ENCODE measurements around the gene GLI3. TPM values are rescaled to one million over a fixed set of nuclear protein-coding genes. Genes with fewer than 3 reads are reported as not detected.

Gene GLI3
- total RNA-seq, 1 experiment from 2014 or later, result 45.0 TPM

- H3K9me3 ChIP-seq (ENCODE audit: control insufficient read depth, low read depth, low read length), result no peaks in the 10 kb centered on the region
- Mint-ChIP-seq H3K4me1 (peaks cover 71 to 72% of the 10 kb centered on the region in 2 experiments), H3K36me3 (ENCODE audit: insufficient read depth in 1 of 3, low read depth in 3 of 3) (peaks cover 0 to 19% (median 8%) of the 10 kb centered on the region in 3 experiments; a peak in 6 of 7 replicates), H3K27ac (peak overlapping the region in 1 of 3 experiments; percentile 92; a peak in 1 of 7 replicates), H3K9me3 (no peaks in the 10 kb centered on the region), H3K4me3 (no peak overlapping the region), H3K27me3 (ENCODE audit: low read depth) (no peaks in the 10 kb centered on the region)
- H3K56ac ChIP-seq (ENCODE audit: insufficient read length, low read depth, low read length), result no peak overlapping the region
- H4K8ac ChIP-seq (replicated peaks; ENCODE audit: insufficient read length, low read depth, low read length), result no peak overlapping the region
- H3K79me1 ChIP-seq (ENCODE audit: insufficient read depth, low read depth, low read length, poor library complexity, severe bottlenecking), result no peaks in the 10 kb centered on the region
- H3K23ac ChIP-seq (ENCODE audit: insufficient read length, low read depth, low read length), result no peak overlapping the region
- DNase-seq, result no peak
- H3T11ph ChIP-seq (ENCODE audit: low read length), result no peak overlapping the region
- no peaks in the 10 kb centered on the region for H3K79me2 ChIP-seq (ENCODE audit: insufficient read depth, low read length)
- no peak overlapping the region for H3K4ac ChIP-seq (ENCODE audit: low read depth, low read length)
- no peak overlapping the region for H3K18ac ChIP-seq (ENCODE audit: insufficient read length, low read depth, low read length)
- H2BK5ac ChIP-seq (ENCODE audit: insufficient read length, low read length), result no peak overlapping the region
- no peaks in the 10 kb centered on the region for H3K27me3 ChIP-seq (ENCODE audit: insufficient read depth, low read length)
- no peak overlapping the region for H2AK5ac ChIP-seq (ENCODE audit: insufficient read length, low read length)
- H3K14ac ChIP-seq (ENCODE audit: insufficient read depth, low read length), result no peak overlapping the region
- TF ChIP-seq CTCF (conservative IDR thresholded peaks at IDR 0.05), result no peak
- H3K27ac ChIP-seq (ENCODE audit: insufficient read length, low read depth, low read length), result no peak overlapping the region
- H2BK12ac ChIP-seq (ENCODE audit: insufficient read length, low read depth, low read length), result no peak overlapping the region
- no peak overlapping the region for H2BK20ac ChIP-seq (ENCODE audit: low read depth, low read length, poor library complexity, severe bottlenecking)
- no peaks in the 10 kb centered on the region for H4K20me1 ChIP-seq (ENCODE audit: control insufficient read depth, insufficient read depth, insufficient read length)
- WGBS (ENCODE audit: extremely low coverage, insufficient read length, low lambda C conversion rate), result no CpG with 5 or more reads among the region's 3 CpGs
- no peak overlapping the region for H3K4me2 ChIP-seq (ENCODE audit: insufficient read depth, insufficient read length, low read length)
- H3K23me2 ChIP-seq (ENCODE audit: insufficient read length, low read depth, low read length, poor library complexity, severe bottlenecking), result no peaks in the 10 kb centered on the region
- peaks cover 20% of the 10 kb centered on the region; the same call in 1 of the 2 replicates for H3K4me1 ChIP-seq (ENCODE audit: insufficient read depth, low read length)
- H4K91ac ChIP-seq (ENCODE audit: insufficient read length, low read depth, low read length), result no peak overlapping the region
- no peak overlapping the region for H2BK120ac ChIP-seq (ENCODE audit: low read depth, low read length, poor library complexity, severe bottlenecking)
- no peak overlapping the region for H3K9ac ChIP-seq (ENCODE audit: extremely low read depth, insufficient read length, low read length)
- no peak overlapping the region for H4K5ac ChIP-seq (ENCODE audit: insufficient read length, low read depth, low read length)
- no peak overlapping the region for H2AFZ ChIP-seq (ENCODE audit: low read length)
- no peak overlapping the region for H2BK15ac ChIP-seq (ENCODE audit: low read depth, low read length)
Observed at GRCh38 chr7:42219447-42219846, 17.6 kb downstream of the GLI3 start.
